IPS DF 4.7 (cell line): ENCODE results near the gene PLK4.
"Not testable (repeated sequence)": the region's sequence is repeated elsewhere in the genome, so short reads cannot be mapped to it uniquely, and the experiment has no call there.

ENCODE experiments used
- DNase-seq: peaks from one replicate; pipeline ENCODE4 v3.0.0-alpha.2; 2013; ENCODE audit warnings: low spot score; ENCODE audit errors: extremely low read depth

Gene PLK4

DNA sequence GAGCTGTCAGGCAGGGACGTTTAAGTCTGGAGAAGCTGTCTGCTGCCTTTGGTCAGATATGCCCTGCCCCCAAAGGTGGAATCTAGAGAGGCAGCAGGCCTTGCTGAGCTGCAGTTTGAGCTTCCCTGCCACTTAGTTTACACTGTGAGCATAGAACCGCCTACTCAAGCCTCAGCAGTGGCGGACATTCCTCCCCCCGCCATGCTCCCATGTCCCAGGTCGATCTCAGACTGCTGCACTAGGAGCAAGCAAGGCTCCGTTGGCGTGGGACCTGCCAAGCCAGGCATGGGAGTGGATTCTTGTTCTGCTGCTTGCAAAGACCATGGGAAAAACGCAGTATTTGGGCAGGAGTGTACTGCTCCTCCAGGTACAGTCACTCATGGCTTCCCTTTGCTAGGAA lies 24.3 kb downstream of the PLK4 start:
- no peak for DNase-seq

DNA sequence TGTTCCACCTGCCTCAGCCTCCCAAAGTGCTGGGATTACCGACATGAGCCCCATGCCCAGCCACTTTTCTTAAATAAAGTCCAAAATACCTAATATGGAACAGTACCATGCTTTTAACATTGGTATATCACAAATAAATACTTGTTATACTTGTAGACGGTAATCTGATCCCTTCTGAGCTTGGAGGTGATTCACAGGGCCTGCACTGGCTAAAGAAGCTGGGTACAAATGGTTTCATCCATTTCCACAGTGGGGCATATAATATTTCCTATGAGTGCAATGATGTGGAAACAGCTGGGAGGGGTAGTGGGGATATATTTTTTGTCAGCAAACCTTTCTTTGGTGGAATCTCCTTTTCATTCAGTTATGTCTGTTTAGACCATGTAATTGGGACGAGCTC lies 35.8 kb downstream of the PLK4 start:
- no peak for DNase-seq

DNA sequence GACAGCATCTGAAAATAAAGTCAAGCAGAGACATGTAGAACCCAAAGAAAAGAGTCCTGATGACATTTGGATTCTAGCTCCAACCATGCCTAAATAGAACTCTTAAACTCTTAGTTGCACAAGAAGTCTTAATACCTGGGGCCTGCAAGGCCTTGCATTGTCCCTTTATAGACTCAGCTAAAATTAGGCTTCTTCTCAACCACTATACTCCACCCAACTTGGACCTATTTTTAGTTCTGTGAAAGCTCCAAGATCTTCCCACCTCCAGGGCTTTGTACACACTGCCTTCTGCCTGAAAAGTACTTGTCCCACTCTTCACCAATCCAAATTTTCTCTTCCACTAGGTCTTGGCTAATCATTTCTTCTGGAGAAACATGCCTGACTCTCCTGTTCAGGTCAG lies 36.5 kb downstream of the PLK4 start:
- no peak for DNase-seq

DNA sequence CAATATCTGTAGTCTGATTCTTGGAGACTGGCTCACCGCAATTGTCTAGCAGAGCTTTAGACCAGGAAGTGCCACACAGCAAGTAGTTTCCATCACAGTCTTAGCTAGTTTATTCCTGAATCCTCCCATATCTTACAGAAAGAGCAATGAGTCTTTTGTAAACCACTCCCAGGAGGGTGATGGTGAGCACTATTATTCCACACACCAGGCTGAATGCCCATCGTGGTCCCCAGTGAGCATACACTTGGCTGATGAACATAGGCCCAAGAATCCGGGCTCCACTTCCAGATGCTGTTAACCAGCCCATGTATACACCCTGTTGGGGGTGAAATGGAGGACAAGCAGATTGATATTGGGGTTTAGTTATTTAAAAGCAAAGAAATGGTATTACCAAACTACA lies 39.8 kb downstream of the PLK4 start:
- DNase-seq: no peak

DNA sequence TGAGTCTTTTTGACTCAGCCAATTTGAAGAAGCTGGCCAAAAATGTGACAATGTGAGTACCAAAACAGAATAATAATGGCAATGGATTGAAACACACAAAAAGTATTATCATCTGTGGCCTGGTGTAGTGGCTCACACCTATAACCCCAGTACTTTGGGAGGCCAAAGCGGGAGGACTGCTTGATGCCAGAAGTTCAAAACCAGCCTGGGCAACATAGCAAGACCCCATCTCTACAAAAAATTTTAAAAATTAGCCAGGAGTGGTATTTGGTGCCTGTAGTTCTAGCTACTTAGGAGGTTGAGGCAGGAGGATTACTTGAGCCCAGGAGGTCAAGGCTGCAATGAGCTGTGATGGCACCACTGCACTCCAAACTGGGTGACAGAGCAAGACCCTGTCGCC lies 41.5 kb downstream of the PLK4 start:
- DNase-seq: no peak

DNA sequence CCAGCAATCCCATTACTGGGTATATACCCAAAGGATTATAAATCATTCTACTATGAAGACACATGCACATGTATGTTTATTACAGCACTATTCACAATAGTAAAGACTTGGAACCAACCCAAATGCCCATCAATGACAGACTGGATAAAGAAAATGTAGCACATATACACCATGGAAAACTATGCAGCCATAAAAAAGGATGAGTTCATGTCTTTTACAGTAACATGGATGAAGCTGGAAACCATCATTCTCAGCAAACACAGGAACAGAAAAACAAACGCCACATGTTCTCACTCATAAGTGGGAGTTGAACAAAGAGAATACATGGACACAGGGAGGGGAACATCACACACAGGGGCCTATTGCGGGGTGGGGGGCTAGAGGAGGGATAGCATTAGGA lies 45.0 kb downstream of the PLK4 start:
- DNase-seq: not testable (repeated sequence)

DNA sequence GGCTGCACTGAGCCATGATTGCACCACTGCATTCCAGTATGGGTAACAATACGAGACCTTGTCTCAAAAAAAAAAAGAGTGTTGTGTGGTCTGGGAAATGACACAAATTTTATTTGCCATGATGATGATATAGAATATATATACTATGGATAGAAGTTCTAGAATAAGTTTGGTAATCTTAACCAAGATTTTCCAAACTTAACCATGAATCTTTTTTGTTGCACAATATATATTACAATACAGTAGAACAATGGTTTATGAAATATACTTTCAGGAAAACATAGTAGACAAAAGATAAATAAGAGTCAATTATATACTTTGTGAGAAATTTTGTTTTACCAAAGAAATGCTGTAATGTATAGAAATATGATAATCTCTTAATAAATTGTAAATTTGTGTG lies 49.5 kb downstream of the PLK4 start:
- no peak for DNase-seq

DNA sequence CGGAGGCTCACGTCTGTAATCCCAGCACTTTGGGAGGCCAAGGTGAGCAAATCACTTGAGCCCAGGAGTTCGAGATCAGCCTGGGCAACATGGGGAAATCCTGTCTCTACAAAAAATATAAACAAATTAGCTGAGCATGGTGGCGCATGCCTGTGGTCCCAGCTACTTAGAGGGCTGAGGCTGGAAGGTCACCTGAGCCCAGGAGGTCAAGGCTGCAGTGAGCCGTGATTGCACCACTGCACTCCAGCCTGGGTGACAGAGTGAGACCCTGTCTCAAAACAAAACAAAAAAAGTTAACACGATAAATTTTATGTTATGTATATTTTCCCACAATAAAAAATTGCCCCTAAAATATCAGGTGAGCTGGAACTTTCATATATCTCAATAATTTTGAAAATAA lies 51.1 kb downstream of the PLK4 start:
- DNase-seq: not testable (repeated sequence)

DNA sequence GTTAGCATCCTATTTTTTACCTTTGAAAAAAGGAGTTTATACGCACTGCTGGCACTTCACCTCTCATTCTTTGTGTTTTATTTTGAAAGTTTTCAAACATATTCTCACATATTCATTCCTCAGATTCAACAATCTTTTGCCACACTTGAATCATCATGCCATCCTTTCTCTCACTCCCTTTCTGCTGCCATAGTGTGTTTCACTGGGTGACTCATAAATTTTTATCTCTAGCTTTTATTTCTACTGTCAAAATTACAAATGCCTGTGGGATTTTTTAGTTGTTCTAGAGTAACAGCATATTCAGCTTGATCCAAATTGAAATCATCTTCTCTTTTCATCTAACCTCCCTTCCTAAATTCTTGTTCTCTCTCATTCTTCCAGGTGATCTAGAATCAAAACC lies 56.3 kb downstream of the PLK4 start:
- no peak for DNase-seq
